ENCODE results near the gene TTC16. TPM values are rescaled to one million over a fixed set of nuclear protein-coding genes. Genes with fewer than 3 reads are reported as not detected.

Gene TTC16
- total RNA-seq, 1 donor from 2014 or later: not detected

DNA sequence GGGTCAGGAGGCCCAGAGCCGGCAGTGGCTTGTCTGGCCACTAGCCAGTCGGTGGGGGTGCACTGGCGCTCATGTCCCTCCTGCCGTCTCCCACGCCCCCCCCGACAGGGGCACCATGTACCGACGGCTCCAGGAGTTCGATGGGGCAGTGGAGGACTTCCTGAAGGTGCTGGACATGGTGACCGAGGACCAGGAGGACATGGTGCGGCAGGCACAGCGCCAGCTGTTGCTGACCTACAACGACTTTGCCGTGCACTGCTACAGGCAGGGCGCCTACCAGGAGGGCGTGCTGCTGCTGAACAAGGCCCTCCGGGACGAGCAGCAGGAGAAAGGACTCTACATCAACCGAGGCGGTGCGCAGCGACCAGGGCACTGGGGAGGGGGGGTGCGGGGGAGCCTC lies 8.1 kb downstream of the TTC16 start:
- no peak overlapping the region for H3K4me3 ChIP-seq (ENCODE audit: insufficient read depth, low read depth, low read length)
- no peaks in the 10 kb centered on the region for H3K36me3 ChIP-seq (ENCODE audit: insufficient read depth, low read length)
- no peaks in the 10 kb centered on the region for H3K79me2 ChIP-seq (ENCODE audit: insufficient read depth, low read length)
- H2AFZ ChIP-seq (ENCODE audit: low read depth, low read length): no peak overlapping the region
- no peaks in the 10 kb centered on the region for H3K4me1 Mint-ChIP-seq (ENCODE audit: low read depth, unreplicated experiment)
- no peaks in the 10 kb centered on the region for H3K27me3 ChIP-seq (ENCODE audit: insufficient read depth, low read length)
- DNase-seq (ENCODE audit: low read depth): no peak
- H3K4me1 ChIP-seq (ENCODE audit: insufficient read depth, low read length): peaks cover 21% of the 10 kb centered on the region
- no peak for TF ChIP-seq EZH2 (IDR thresholded peaks at IDR 0.05; ENCODE audit: insufficient read depth, low read length)
- TF ChIP-seq CTCF (IDR thresholded peaks at IDR 0.05; ENCODE audit: insufficient read depth, low read depth, low read length): no peak
- peak overlapping the region; percentile 29 for H3K4me2 ChIP-seq (ENCODE audit: low read length)
- no peaks in the 10 kb centered on the region for H3K36me3 Mint-ChIP-seq (ENCODE audit: low read depth, unreplicated experiment)
- peaks cover 12% of the 10 kb centered on the region for H3K27me3 Mint-ChIP-seq (ENCODE audit: low read depth, unreplicated experiment)
- peaks cover 3% of the 10 kb centered on the region for H4K20me1 ChIP-seq (ENCODE audit: insufficient read depth, low read length)
- no peaks in the 10 kb centered on the region for H3K9me3 Mint-ChIP-seq (ENCODE audit: unreplicated experiment)
- no peak overlapping the region for H3K27ac Mint-ChIP-seq (ENCODE audit: unreplicated experiment)
- no peak overlapping the region for H3K27ac ChIP-seq (ENCODE audit: low read depth, low read length)
- H3K4me3 Mint-ChIP-seq (ENCODE audit: unreplicated experiment): no peak overlapping the region
- no peak for FAIRE-seq
- H3K9me3 ChIP-seq (ENCODE audit: insufficient read depth, low read depth, low read length): no peaks in the 10 kb centered on the region
- H3K9ac ChIP-seq (ENCODE audit: low read length): no peak overlapping the region

DNA sequence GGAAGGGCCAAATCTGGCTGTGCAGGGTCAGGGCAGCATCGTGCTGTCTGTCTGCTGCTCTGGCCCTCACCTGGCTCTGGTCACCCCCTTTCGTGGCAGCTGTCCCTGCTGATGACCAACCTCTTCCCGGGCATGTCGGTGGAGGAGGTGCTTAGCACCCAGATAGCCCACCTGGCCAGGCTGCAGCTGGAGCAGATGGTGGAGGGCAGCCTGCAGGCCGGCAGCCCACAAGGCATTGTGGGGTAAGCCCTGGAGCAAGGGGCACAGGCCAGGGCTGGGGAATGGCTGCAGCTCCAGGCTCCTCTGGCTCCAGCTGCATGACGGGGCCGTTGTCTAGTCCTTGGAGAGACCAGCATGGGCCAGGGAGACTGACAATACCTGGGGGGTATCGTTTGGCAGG lies 11.0 kb downstream of the TTC16 start:
- Mint-ChIP-seq H3K4me1 (ENCODE audit: low read depth, unreplicated experiment) (no peaks in the 10 kb centered on the region), H3K27me3 (ENCODE audit: low read depth, unreplicated experiment) (peaks cover 14% of the 10 kb centered on the region), H3K36me3 (ENCODE audit: low read depth, unreplicated experiment) (no peaks in the 10 kb centered on the region), H3K27ac (ENCODE audit: unreplicated experiment) (no peak overlapping the region), H3K9me3 (ENCODE audit: unreplicated experiment) (peaks cover 2% of the 10 kb centered on the region), H3K4me3 (ENCODE audit: unreplicated experiment) (no peak overlapping the region)
- no peak for TF ChIP-seq EZH2 (IDR thresholded peaks at IDR 0.05; ENCODE audit: insufficient read depth, low read length)
- TF ChIP-seq CTCF (IDR thresholded peaks at IDR 0.05; ENCODE audit: insufficient read depth, low read depth, low read length): no peak
- Histone ChIP-seq H3K4me3 (ENCODE audit: insufficient read depth, low read depth, low read length) (no peak overlapping the region), H4K20me1 (ENCODE audit: insufficient read depth, low read length) (peaks cover 3% of the 10 kb centered on the region), H3K36me3 (ENCODE audit: insufficient read depth, low read length) (no peaks in the 10 kb centered on the region), H3K27me3 (ENCODE audit: insufficient read depth, low read length) (no peaks in the 10 kb centered on the region), H2AFZ (ENCODE audit: low read depth, low read length) (no peak overlapping the region), H3K9ac (ENCODE audit: low read length) (no peak overlapping the region), H3K9me3 (ENCODE audit: insufficient read depth, low read depth, low read length) (no peaks in the 10 kb centered on the region), H3K79me2 (ENCODE audit: insufficient read depth, low read length) (no peaks in the 10 kb centered on the region), H3K4me2 (ENCODE audit: low read length) (no peak overlapping the region), H3K4me1 (ENCODE audit: insufficient read depth, low read length) (peaks cover 17% of the 10 kb centered on the region), H3K27ac (ENCODE audit: low read depth, low read length) (no peak overlapping the region)
- DNase-seq (ENCODE audit: low read depth) (no peak), FAIRE-seq (no peak)

GRCh38 chr9:127728808-127729207 lies 12.9 kb downstream of the TTC16 start:
- Histone ChIP-seq H3K27me3 (ENCODE audit: insufficient read depth, low read length) (no peaks in the 10 kb centered on the region), H3K36me3 (ENCODE audit: insufficient read depth, low read length) (no peaks in the 10 kb centered on the region), H3K79me2 (ENCODE audit: insufficient read depth, low read length) (no peaks in the 10 kb centered on the region), H3K4me2 (ENCODE audit: low read length) (no peak overlapping the region), H3K27ac (ENCODE audit: low read depth, low read length) (no peak overlapping the region), H3K4me3 (ENCODE audit: insufficient read depth, low read depth, low read length) (no peak overlapping the region), H3K9me3 (ENCODE audit: insufficient read depth, low read depth, low read length) (no peaks in the 10 kb centered on the region), H4K20me1 (ENCODE audit: insufficient read depth, low read length) (peaks cover 2% of the 10 kb centered on the region), H3K4me1 (ENCODE audit: insufficient read depth, low read length) (peaks cover 9% of the 10 kb centered on the region), H3K9ac (ENCODE audit: low read length) (no peak overlapping the region), H2AFZ (ENCODE audit: low read depth, low read length) (no peak overlapping the region)
- DNase-seq (ENCODE audit: low read depth) (no peak), FAIRE-seq (no peak)
- peaks cover 11% of the 10 kb centered on the region for H3K27me3 Mint-ChIP-seq (ENCODE audit: low read depth, unreplicated experiment)
- TF ChIP-seq CTCF (IDR thresholded peaks at IDR 0.05; ENCODE audit: insufficient read depth, low read depth, low read length) (no peak), EZH2 (IDR thresholded peaks at IDR 0.05; ENCODE audit: insufficient read depth, low read length) (no peak)
- H3K36me3 Mint-ChIP-seq (ENCODE audit: low read depth, unreplicated experiment): no peaks in the 10 kb centered on the region
- no peaks in the 10 kb centered on the region for H3K4me1 Mint-ChIP-seq (ENCODE audit: low read depth, unreplicated experiment)
- H3K4me3 Mint-ChIP-seq (ENCODE audit: unreplicated experiment): no peak overlapping the region
- H3K9me3 Mint-ChIP-seq (ENCODE audit: unreplicated experiment): peaks cover 2% of the 10 kb centered on the region
- H3K27ac Mint-ChIP-seq (ENCODE audit: unreplicated experiment): no peak overlapping the region
